ENCODE measurements around the gene GJB6. TPM values are rescaled to one million over a fixed set of nuclear protein-coding genes. Genes with fewer than 3 reads are reported as not detected.

GJB6 gene
- total and polyA plus RNA-seq, 2 experiments from 2014 or later, result not detected

DNA sequence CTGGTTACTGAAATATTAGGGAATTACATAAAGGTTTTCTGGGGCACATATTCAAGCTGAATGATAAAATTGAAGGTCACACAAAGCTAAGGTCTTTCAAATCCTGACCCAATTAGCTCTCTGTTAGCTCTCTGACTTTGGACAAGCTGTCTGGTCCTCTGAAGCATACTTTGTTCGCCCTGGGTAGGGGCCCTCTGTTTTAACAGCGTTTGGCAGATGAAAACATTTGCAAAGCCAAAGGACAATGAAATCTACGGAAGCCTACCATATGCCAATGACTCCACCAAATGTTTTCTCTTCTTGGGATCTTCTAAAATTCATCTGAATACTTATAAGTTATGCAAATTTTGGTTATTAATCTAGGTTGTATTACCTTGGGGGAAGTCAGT lies 56.7 kb downstream of the GJB6 start:
- Histone ChIP-seq H3K9me3 (ENCODE audit: low read depth) (no peaks in the 10 kb centered on the region), H3K27ac (no peak overlapping the region), H3K36me3 (no peaks in the 10 kb centered on the region), H3K4me3 (no peak overlapping the region), H3K27me3 (peaks cover 10% of the 10 kb centered on the region), H3K4me1 (ENCODE audit: low read depth) (peaks cover 11% of the 10 kb centered on the region)
- DNase-seq (ENCODE audit: low read depth in 1 of 2, low spot score in 1 of 2), result no peak
- TF ChIP-seq, protein P1, sequence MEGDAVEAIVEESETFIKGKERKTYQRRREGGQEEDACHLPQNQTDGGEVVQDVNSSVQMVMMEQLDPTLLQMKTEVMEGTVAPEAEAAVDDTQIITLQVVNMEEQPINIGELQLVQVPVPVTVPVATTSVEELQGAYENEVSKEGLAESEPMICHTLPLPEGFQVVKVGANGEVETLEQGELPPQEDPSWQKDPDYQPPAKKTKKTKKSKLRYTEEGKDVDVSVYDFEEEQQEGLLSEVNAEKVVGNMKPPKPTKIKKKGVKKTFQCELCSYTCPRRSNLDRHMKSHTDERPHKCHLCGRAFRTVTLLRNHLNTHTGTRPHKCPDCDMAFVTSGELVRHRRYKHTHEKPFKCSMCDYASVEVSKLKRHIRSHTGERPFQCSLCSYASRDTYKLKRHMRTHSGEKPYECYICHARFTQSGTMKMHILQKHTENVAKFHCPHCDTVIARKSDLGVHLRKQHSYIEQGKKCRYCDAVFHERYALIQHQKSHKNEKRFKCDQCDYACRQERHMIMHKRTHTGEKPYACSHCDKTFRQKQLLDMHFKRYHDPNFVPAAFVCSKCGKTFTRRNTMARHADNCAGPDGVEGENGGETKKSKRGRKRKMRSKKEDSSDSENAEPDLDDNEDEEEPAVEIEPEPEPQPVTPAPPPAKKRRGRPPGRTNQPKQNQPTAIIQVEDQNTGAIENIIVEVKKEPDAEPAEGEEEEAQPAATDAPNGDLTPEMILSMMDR (IDR thresholded peaks at IDR 0.05; ENCODE audit: low read depth, low read length), result no peak

DNA sequence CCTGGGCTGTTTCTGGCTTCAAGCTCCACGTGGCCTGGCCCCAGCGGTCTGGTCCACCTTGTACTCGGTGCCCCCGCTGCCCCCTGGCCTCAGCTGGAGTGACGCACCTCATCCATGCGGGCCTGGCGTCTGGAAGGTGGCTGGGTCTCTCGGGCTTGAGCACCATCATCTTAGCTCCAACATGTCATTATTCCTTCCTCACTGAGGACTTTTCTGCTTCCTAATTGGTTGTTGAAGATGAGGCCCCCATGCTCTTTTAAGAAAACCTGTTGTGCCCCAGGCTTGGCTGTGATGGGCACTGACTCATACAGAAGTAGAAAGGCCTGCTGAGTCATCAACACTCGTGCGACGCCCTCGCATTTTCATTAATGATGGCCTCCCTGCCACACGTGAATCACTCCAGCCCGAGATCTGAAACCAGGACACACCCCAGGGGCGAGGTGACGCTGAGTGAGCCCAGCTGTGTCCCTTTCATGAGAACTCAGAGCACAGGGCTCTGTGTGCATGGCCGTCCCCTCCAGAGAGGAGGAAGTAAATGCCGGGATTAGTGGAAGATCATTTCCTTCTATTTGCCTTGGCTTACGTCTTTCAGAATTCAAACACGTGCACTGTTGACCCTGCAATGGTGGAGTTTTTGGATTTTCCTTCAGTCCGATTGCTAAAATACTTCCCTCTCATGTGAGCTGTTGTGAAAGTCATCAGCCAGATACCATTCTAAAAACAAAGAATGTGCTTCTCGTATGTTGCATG lies 57.3 kb downstream of the GJB6 start:
- Histone ChIP-seq H3K4me3 (no peak overlapping the region), H3K4me1 (ENCODE audit: low read depth) (peaks cover 11% of the 10 kb centered on the region), H3K27ac (no peak overlapping the region), H3K27me3 (peaks cover 12% of the 10 kb centered on the region), H3K36me3 (no peaks in the 10 kb centered on the region), H3K9me3 (ENCODE audit: low read depth) (no peaks in the 10 kb centered on the region)
- TF ChIP-seq, protein P1 (IDR thresholded peaks at IDR 0.05; ENCODE audit: low read depth, low read length), result no peak
- peak in 1 of 2 donors; percentile 94 for DNase-seq (ENCODE audit: low read depth in 1 of 2, low spot score in 1 of 2)

DNA sequence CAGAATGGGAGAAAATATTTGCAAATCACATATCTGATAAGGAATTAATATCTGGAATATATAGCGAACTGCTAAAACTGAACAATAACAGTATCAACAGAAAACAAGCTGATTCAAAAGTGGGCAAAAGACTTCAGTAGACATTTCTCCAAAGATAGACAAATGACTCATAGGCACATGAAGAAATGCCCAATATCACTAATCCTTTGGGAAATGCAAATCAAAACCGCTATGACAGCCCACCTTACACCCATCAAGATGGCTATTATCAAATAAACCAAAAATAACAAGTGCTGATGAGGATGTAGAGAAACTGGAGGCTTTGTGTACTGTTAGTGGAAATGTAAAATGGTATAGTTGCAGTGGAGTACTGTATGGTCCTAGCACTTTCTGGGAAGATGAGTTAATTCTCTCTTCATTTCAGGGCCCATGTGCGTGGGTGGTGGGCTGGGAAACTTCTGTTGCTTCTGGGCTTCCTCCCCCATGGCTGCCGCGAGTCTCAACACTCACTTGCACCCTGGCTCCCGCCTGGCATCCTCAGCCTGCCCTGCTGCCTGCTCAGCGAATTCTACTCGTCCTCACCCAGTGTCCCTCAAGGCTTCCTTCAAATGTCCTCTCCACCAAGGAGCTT lies 58.9 kb downstream of the GJB6 start:
- TF ChIP-seq, protein P1 (IDR thresholded peaks at IDR 0.05; ENCODE audit: low read depth, low read length), result no peak
- H3K4me3 ChIP-seq, result no peak overlapping the region
- H3K27ac ChIP-seq, result no peak overlapping the region
- no peak for DNase-seq (ENCODE audit: low read depth in 1 of 2, low spot score in 1 of 2)
- peaks cover 11% of the 10 kb centered on the region for H3K4me1 ChIP-seq (ENCODE audit: low read depth)
- no peaks in the 10 kb centered on the region for H3K9me3 ChIP-seq (ENCODE audit: low read depth)
- H3K27me3 ChIP-seq, result peaks cover 12% of the 10 kb centered on the region
- H3K36me3 ChIP-seq, result no peaks in the 10 kb centered on the region

Other genes starting within 250 kb of the GJB6 start
- gene GJA3, start 71.3 kb downstream of the GJB6 start, total RNA-seq, result 189 and 201 TPM in 2 replicates
- 123 and 136 TPM in 2 replicates for gene GJA3, start 71.3 kb downstream of the GJB6 start, polyA plus RNA-seq
- gene GJB2, start 39.4 kb downstream of the GJB6 start, total RNA-seq, result 2.9 and 5.9 TPM in 2 replicates
- gene GJB2, start 39.4 kb downstream of the GJB6 start, polyA plus RNA-seq, result 4.7 and 6.6 TPM in 2 replicates

Data from cardiac muscle cell (in vitro differentiated cells and primary cell).